HG02678 (cell line): ENCODE data around the gene OR6K2.

ENCODE experiments used
- ATAC-seq: cut with Tn5 transposase; IDR thresholded peaks from one replicate; pipeline ENCODE4 v1.9.1; 2021; ENCODE audit warnings: mild to moderate bottlenecking, moderate library complexity; ENCODE audit not compliant: unreplicated experiment

The OR6K2 gene

DNA sequence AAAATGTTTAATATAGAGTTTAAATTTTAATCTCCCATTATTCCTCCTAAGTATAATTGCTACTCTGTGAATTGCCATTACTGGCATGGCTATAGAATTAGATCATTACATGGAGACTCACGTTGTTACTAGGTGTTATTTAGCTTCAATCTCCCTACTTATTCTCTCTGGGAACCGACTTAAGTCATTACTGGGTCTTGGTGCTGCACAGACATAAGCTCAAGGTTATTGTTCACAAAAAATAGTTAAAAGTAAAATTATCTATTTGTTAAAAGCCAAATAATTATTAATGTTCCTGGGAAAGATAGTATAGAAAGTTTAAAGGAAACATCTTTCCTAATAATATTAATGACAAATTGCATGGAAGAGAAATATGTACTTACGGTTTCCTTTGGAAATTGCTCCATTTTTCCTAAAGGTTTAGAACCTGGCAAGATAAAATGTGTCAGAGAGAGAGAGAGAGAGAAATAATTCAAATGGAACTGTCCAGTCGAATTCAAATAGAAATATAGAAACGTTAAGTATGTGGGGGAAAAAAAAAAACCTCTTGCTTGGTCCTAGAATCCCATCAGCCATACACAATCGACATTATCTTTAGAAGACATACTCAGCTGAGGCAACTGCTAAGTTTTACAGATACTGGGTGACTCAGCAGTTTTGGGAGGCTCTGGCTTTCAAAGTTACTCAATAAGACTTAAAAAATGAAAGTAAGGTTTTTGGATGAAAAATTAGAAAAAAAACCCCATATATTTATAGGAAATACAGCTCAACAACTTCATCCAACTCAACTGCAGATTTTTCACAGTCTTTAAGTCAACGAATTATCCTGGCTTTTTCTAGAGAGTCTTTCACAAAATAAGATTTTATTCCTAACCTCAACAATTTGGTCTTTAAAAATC lies 14.1 kb downstream of the OR6K2 start, which contains the start of gene SPTA1:
Gene SPTA1, minus strand, starts transcription at position 605 of the 899 bp plus-strand sequence. Its CDS starts 198 bp downstream, at position 407.
- ATAC-seq: no peak

DNA sequence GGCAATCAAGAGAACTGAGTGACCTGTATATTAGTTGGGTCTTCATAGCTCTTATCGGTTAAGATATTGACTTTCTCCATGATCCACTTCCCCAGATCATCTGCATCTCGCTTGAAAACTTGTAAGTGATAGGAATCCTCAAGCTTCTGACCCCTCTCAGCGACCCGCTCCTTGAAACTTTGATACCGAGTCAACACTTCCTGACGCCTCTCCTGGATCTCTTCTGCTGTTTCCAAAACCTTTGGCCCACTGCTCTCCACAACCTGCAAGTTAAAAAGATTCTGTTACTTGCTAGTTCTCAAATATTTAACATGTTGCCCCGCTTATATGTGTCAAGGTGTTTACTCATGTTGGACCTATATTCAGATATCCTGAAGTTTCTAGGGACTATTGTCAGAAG lies 15.4 kb downstream of the OR6K2 start:
- ATAC-seq: no peak

GRCh38 chr1:158681606-158682005 lies 18.8 kb downstream of the OR6K2 start:
- ATAC-seq: no peak

DNA sequence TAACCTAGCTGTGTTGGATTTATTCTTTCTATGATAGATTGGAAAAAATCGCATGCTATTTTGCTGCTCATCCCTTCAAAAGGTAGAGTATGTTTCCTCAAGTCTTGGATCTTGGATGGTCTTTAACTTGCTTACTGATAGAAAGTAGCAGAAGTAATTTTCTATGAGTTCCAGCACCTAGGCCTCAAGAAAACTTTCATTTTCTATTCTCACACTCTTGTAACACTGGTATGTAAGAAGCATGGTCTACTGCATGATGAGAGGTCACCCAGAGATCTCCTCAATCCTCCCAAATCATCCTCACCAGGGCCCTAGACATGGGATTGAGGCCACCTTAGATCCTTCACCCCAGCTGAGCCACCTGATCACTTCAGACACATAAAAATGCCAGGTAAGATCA lies 21.2 kb downstream of the OR6K2 start:
- no peak for ATAC-seq

- no peak for ATAC-seq
Measured at GRCh38 chr1:158675563-158676323, 24.7 kb downstream of the OR6K2 start.

- ATAC-seq: no peak
Measured at GRCh38 chr1:158674302-158674701, 26.1 kb downstream of the OR6K2 start.

DNA sequence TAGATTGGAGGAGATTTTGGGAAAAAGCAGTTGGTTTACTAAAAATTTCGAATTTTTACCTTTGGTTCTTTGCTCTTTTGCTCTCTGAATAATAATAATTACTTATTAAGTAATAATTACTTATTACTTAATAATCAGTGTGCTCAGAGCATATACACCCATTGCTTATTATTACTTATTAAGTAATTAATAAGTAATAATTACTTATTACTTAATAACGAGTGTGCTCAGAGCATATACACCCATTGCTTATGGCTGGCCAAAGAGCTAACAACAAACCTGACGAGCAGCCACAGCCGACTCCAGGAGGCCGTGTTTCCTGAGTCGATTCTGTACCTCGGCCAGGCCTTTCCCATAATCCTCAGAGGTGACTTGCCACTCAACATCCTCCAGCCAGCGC lies 34.4 kb downstream of the OR6K2 start:
- ATAC-seq: no peak

GRCh38 chr1:158654571-158654970 lies 45.9 kb downstream of the OR6K2 start:
- no peak for ATAC-seq

GRCh38 chr1:158654086-158654485 lies 46.4 kb downstream of the OR6K2 start:
- no peak for ATAC-seq

- no peak for ATAC-seq
Measured at GRCh38 chr1:158652721-158653334, 47.6 kb downstream of the OR6K2 start.
